OCI-LY1 (cell line): ENCODE data around the gene DCC.

Experiments
- H2AFZ ChIP-seq: fragments of 200-600 bp; sonication (generic), shearing (Covaris generic); 2 replicates; pipeline ENCODE4 v1.6.0; 2014; ENCODE audit warnings: antibody characterized with exemption, mild to moderate bottlenecking, low read length
- H3F3A ChIP-seq: fragments of 200-600 bp; sonication (generic), shearing (Covaris generic); 2 replicates; pipeline ENCODE4 v1.6.0; 2014; ENCODE audit warnings: mild to moderate bottlenecking, antibody characterized with exemption, low read length, moderate library complexity; ENCODE audit not compliant: insufficient read depth
- H3K27ac ChIP-seq: fragments of 200-600 bp; sonication (generic); 2 replicates; pipeline ENCODE4 v1.5.1; 2014; ENCODE audit warnings: low read length, mixed run types, mild to moderate bottlenecking, low read depth; ENCODE audit not compliant: poor library complexity, severe bottlenecking
- H3K27me3 ChIP-seq: fragments of 200-600 bp; sonication (generic); 2 replicates; pipeline ENCODE4 v1.6.0; 2014; ENCODE audit warnings: antibody characterized with exemption, mild to moderate bottlenecking, low read length, moderate library complexity; ENCODE audit not compliant: insufficient read depth
- H3K36me3 ChIP-seq: fragments of 200-600 bp; sonication (generic); 2 replicates; pipeline ENCODE4 v1.6.1; 2014; ENCODE audit warnings: mild to moderate bottlenecking, antibody characterized with exemption, low read length, moderate library complexity, mixed read lengths; ENCODE audit not compliant: insufficient read depth
- H3K4me1 ChIP-seq: fragments of 200-600 bp; sonication (generic); 2 replicates; pipeline ENCODE4 v1.5.1; 2014; ENCODE audit warnings: mild to moderate bottlenecking, low read length, moderate library complexity; ENCODE audit not compliant: insufficient read depth, severe bottlenecking
- H3K4me2 ChIP-seq: fragments of 200-600 bp; sonication (generic), shearing (Covaris generic); 2 replicates; pipeline ENCODE4 v1.6.1; 2014; ENCODE audit warnings: low read length
- H3K4me3 ChIP-seq: fragments of 200-600 bp; sonication (generic); 2 replicates; pipeline ENCODE4 v1.5.1; 2014; ENCODE audit warnings: low read length, low read depth, mild to moderate bottlenecking, mixed read lengths; ENCODE audit not compliant: poor library complexity, severe bottlenecking
- H3K79me2 ChIP-seq: fragments of 200-600 bp; shearing (Covaris generic); 2 replicates; pipeline ENCODE4 v1.6.1; 2016; ENCODE audit warnings: mixed run types, low read length, mixed read lengths; ENCODE audit not compliant: insufficient read depth
- H3K9ac ChIP-seq: fragments of 200-600 bp; sonication (generic), shearing (Covaris generic); 2 replicates; pipeline ENCODE4 v1.6.1; 2014; ENCODE audit warnings: mild to moderate bottlenecking, low read length, mixed read lengths
- H3K9me2 ChIP-seq: fragments of 200-600 bp; sonication (generic), shearing (Covaris generic); 2 replicates; pipeline ENCODE4 v1.6.1; 2014; ENCODE audit warnings: low read depth, mild to moderate bottlenecking, low read length, mixed read lengths
- H3K9me3 ChIP-seq: fragments of 200-600 bp; shearing (Covaris generic); 2 replicates; pipeline ENCODE4 v1.6.1; 2014; ENCODE audit warnings: low read length, mixed read lengths
- H4K20me1 ChIP-seq: fragments of 200-600 bp; sonication (generic), shearing (Covaris generic); 2 replicates; pipeline ENCODE4 v1.6.0; 2016; ENCODE audit warnings: mild to moderate bottlenecking, low read length; ENCODE audit not compliant: insufficient read depth
- CTCF ChIP-seq: fragments of 200-600 bp; sonication (generic), shearing (Covaris generic); IDR thresholded peaks from 2 replicates; pipeline ENCODE4 v1.5.1; 2017; ENCODE audit warnings: mild to moderate bottlenecking, antibody characterized with exemption, low read length, moderate library complexity, mixed read lengths
- EZH2 ChIP-seq: fragments of 200-600 bp; sonication (generic), shearing (Covaris generic); IDR thresholded peaks from 2 replicates; pipeline ENCODE4 v1.8.0; 2017; ENCODE audit warnings: borderline replicate concordance, mixed run types, mild to moderate bottlenecking, antibody characterized with exemption, low read length, moderate library complexity, mixed read lengths

Gene DCC

DNA sequence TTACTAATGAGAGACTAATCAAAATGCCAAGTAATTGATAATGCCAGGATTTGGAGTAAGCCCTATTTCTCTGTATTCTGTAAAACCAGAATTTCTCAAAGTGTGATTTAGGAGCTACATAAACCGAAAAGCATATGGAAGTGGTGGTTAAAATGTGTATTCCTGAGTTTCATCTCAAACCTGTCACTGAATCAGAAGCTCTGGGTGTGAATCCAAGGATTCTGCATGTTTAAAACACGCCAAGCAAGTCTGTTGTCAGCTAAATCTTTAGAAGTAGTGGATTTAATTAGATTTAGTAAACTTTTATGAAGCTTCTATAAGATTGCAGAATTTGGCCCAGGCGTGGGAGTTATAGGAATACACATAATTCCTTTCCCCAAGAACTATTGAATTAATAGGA lies 700.3 kb downstream of the DCC start:
- TF ChIP-seq CTCF (no peak), EZH2 (no peak)
- Histone ChIP-seq H3K4me2 (no peak overlapping the region), H3K9me3 (no peaks in the 10 kb centered on the region), H3K27me3 (no peaks in the 10 kb centered on the region), H3K9me2 (no peaks in the 10 kb centered on the region), H3K4me3 (no peak overlapping the region), H3F3A (no peaks in the 10 kb centered on the region), H3K27ac (no peak overlapping the region), H2AFZ (no peak overlapping the region), H3K79me2 (no peaks in the 10 kb centered on the region), H3K4me1 (no peaks in the 10 kb centered on the region), H3K9ac (no peak overlapping the region), H4K20me1 (no peaks in the 10 kb centered on the region), H3K36me3 (no peaks in the 10 kb centered on the region)

- H3K79me2 ChIP-seq: no peaks in the 10 kb centered on the region
- no peaks in the 10 kb centered on the region for H3K36me3 ChIP-seq
- no peak overlapping the region for H2AFZ ChIP-seq
- no peaks in the 10 kb centered on the region for H3F3A ChIP-seq
- H3K9me2 ChIP-seq: no peaks in the 10 kb centered on the region
- H3K9me3 ChIP-seq: no peaks in the 10 kb centered on the region
- H4K20me1 ChIP-seq: no peaks in the 10 kb centered on the region
- H3K4me2 ChIP-seq: no peak overlapping the region
- TF ChIP-seq EZH2 (no peak), CTCF (no peak)
- H3K4me1 ChIP-seq: no peaks in the 10 kb centered on the region
- no peaks in the 10 kb centered on the region for H3K27me3 ChIP-seq
- H3K27ac ChIP-seq: no peak overlapping the region
- H3K9ac ChIP-seq: no peak overlapping the region
- no peak overlapping the region for H3K4me3 ChIP-seq
These were observed 716.1 kb downstream of the DCC start for GRCh38 chr18:53056064-53056463.

DNA sequence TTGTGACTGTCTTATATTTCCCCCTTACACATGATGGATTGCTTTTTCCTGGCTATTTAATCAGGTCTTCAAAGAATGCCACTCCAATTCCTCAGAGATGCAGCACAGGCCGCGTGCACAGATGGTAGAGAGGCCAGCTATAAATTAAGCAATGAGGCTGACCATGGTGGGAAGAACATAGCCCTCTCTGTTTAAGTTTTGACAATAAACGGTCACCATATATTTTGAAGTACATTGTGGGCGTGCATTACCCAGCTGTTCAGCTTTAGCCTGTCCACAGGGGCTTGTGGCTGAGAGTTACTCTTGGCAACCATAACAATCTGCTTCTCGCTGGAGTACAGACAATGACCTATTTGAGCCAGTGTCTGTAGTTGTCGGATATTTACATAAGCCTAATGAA lies 730.8 kb downstream of the DCC start:
- no peaks in the 10 kb centered on the region for H3K27me3 ChIP-seq
- no peaks in the 10 kb centered on the region for H3K36me3 ChIP-seq
- no peak overlapping the region for H3K27ac ChIP-seq
- no peaks in the 10 kb centered on the region for H3K4me1 ChIP-seq
- TF ChIP-seq EZH2: no peak
- no peak for TF ChIP-seq CTCF
- no peaks in the 10 kb centered on the region for H3K79me2 ChIP-seq
- no peaks in the 10 kb centered on the region for H3K9me3 ChIP-seq
- no peaks in the 10 kb centered on the region for H3F3A ChIP-seq
- H3K4me3 ChIP-seq: no peak overlapping the region
- H3K9me2 ChIP-seq: no peaks in the 10 kb centered on the region
- H2AFZ ChIP-seq: no peak overlapping the region
- no peak overlapping the region for H3K9ac ChIP-seq
- H3K4me2 ChIP-seq: no peak overlapping the region
- H4K20me1 ChIP-seq: no peaks in the 10 kb centered on the region
